Activated CD4-positive, alpha-beta T cell treated with anti-CD3 and anti-CD28 coated beads, Interleukin-2, amount 50 U/mL, for 4 hours (primary cell): Measurements from ENCODE around the gene AMDHD1.
"Not testable (repeated sequence)": the region's sequence is repeated elsewhere in the genome, so short reads cannot be mapped to it uniquely, and the experiment has no call there.

ENCODE experiments used
- DNase-seq, 2 experiments: peaks; one replicate each; pipeline ENCODE4 v3.0.0-alpha.2; 2020

AMDHD1 gene

GRCh38 chr12:95966287-95966870, 23.2 kb downstream of the AMDHD1 start:
- DNase-seq = no peak

DNA sequence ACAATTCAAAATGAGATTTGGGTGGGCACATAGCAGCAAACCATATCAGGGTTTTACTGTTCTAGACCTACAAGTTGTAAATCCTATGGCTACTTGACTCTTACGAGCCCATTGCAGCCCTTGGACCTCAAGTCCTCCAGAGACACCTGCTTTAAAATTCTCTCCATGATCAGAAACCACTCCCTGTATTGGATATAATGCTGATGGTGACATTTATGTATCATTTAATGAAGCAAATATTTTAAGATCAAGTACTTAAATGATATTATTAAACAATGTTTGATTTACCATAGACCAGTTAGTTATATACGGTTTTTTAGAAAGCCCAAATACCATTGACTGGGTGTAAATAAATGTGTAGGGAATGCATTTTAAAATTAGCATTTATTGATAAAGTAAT, 24.2 kb downstream of the AMDHD1 start:
- no peak for DNase-seq

GRCh38 chr12:95969116-95969515, 26.0 kb downstream of the AMDHD1 start:
- DNase-seq = not testable (repeated sequence)

- DNase-seq = no peak
These were observed 27.8 kb downstream of the AMDHD1 start for GRCh38 chr12:95970905-95971304.

DNA sequence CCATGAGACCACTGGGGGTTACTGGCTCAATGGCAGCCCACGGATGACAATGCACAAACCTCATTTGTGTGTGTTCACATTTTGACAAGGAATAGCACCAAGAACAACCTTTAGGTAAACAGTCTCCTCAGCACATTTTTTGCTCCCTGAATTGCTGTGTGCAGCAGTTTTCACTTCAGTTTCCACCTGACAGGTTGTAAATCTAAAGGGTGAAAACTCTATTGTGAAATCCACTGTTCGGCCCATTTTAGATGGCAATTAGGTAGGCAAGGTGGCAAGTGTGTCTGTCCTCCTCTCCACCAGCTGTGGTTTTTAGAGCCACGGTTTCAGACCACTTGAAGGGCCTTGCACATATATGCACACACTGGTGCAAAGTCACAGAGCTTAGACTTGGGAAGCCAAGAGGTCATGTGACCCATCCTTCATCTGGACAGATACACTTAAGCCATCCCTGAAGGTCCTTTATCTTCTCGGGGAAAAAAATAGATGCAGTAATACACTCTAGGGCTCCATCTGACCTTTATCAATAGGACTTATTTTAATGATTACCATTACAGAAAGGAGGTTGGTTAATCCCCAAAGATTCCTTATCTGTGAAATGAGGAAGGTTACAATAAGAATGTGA, 29.8 kb downstream of the AMDHD1 start:
- no peak for DNase-seq

- no peak for DNase-seq
These were observed 31.2 kb downstream of the AMDHD1 start for GRCh38 chr12:95974358-95974757.

- DNase-seq = no peak
These were observed 32.4 kb downstream of the AMDHD1 start for GRCh38 chr12:95975491-95975890.

DNA sequence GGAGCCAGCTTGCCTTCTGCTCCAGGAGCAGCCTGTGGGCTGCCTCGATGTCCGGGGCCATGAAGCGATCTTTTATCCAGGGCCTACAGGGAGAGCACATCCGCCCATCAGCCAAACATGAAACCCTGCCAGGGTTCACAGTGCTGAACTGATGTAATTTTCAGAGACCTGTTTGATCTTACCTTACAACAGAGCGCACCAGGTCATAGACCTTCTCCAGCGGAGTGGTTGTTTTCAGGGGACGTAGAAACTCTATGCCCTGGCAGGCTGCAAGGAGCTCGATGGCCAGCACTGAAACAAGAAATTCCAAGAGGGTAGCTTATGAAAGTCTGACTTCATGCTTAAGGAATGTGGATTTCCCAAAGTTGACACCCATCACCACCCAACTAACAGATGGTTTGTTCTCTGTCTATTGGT, 33.3 kb downstream of the AMDHD1 start:
- DNase-seq = no peak

DNA sequence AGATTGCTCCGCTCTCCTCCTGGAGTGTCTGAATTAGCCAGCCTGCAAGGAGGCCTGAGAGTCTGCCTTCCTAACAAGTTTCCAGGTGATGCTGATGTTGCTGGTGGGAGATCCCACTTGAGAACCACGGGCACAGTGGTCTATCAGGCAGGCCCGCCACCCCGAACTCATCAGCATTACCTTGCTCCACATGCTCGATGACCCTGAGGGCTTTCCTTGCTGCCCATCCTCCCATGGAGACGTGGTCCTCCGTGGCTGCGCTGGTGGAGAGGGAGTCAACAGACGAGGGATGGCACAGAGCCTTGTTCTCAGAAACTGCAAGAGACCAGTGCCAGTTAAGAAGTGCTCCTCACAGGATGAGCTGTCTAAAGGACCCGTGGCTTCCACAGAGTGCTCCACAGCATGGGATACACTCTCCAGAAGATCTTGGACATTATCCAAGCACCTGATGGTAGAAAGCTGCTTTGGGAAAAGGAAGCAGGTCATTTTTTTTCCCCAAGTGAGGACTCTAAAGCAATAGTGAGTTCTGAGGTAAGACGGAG, 34.7 kb downstream of the AMDHD1 start:
- no peak for DNase-seq

DNA sequence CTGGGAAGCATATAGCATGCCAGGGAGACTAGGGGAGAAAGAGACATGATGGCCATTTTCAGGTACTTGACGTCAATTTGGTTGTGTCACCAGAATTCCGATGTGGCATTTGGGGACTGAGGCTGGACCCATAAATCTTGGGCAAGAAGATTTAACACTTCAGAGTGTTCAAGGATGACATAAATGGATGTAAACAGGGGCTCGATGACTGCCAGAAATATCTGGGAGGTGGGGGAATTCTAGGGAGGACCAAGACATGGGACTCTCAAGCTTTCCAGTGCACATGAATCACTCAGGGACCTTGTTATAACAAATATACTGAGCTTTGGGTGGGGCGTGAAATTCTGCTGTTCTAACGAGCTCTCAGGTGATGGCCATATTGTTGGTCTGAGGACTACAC, 35.2 kb downstream of the AMDHD1 start:
- no peak for DNase-seq

- DNase-seq = no peak
These were observed 35.6 kb downstream of the AMDHD1 start for GRCh38 chr12:95978774-95979173.

GRCh38 chr12:95980437-95980836, 37.3 kb downstream of the AMDHD1 start:
- DNase-seq = no peak

- no peak for DNase-seq
These were observed 39.5 kb downstream of the AMDHD1 start for GRCh38 chr12:95982602-95983001.

DNA sequence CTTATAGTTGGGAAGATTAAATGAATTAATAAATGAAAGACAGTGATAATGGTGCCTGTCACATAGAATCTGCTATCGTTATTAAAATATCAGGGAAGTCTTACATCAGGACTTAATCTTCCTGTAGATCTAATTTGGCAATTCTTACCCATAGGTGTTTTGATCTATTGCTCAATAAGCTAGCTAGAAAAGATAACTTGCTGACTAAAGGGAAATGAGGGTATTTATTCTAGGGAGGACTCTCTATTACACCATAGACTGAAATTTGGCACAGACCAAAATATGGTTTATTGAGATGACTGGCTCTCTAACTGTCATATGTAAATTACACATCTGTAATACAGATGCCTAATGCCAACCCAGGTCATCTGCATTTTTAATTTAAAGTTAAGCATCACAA, 41.6 kb downstream of the AMDHD1 start:
- DNase-seq = no peak

GRCh38 chr12:95986635-95987570, 43.8 kb downstream of the AMDHD1 start:
- DNase-seq = no peak

DNA sequence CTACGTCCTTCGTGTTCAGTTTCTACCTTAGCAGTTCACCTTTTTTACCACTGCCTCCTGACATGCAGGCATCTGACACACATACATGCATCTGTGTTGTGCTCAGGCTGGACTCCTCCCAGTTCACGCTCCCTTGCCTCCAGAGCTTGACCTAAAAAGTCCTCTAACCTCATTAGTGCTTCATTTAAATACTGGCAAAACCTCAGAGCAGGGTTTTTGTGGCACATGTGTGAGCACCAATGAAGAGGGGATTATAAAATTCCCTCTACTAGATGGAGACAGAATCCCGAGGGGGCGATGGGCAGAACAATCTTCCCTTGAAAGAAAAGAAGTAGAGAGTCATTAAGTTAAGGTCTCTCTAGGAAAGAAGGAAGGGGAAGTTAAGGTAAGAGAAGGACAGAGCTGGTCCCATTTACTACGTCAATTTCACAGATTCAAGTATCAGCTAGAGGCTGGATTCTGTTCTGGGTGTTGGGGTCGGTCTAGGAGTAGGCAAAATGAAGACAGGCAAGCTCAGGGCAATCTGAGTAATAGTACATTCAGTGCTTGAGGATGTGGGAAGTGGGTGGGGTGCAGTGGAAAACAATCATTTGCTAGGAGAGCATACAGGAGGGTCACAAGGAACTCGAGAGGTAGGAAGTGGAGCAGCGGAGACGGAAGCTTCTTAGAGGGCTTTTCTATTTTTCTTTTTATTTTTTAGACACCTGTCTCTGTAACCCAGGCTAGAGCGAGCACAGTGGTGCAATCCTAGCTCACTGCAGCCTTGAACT, 45.6 kb downstream of the AMDHD1 start:
- DNase-seq = no peak

DNA sequence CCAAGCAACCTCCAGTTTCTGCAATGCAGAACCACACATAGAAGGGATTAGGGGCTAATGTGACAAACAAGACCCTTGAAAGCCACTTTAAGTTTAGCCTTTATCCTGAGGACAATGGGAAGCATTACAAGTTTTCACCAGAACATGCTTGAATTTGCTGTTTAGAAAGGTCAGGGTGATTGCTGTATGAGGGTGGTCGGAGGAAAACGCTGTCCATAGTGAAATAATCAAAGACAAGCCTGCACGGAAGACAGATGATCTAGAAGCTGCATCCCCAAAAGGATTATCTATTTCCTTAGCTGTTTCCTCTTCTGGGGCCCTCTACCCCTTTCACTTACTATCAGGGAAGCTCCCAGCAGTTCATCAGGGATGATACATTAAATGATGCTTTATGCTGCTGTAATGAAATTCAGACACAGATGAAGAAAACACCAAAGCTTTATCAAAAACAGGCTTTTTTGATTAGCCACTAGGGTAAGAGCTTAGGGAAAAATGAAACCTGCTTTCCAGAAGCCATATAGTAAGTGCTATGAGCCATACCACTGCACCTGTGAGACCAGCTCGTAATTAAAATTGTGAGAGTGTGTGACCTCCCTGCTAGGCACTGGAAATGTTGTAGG, 46.5 kb downstream of the AMDHD1 start:
- no peak for DNase-seq

- no peak for DNase-seq
These were observed 47.0 kb downstream of the AMDHD1 start for GRCh38 chr12:95990136-95990535.

- no peak for DNase-seq
These were observed 50.8 kb downstream of the AMDHD1 start for GRCh38 chr12:95993907-95994306.

GRCh38 chr12:95994476-95994875, 51.3 kb downstream of the AMDHD1 start:
- no peak for DNase-seq

GRCh38 chr12:95995238-95996031, 52.3 kb downstream of the AMDHD1 start:
- no peak for DNase-seq
